B cell (primary cell): Measurements from ENCODE around the gene FNDC5. TPM values are rescaled to one million over a fixed set of nuclear protein-coding genes. Genes with fewer than 3 reads are reported as not detected.

Experiments
- ATAC-seq: fragments of 200-7000 bp; cut with Tn5 transposase; one replicate; pipeline ENCODE4 v1.10.0; 2021; ENCODE audit warnings: low read depth, mild to moderate bottlenecking, moderate number of reproducible peaks, moderate library complexity
- CTCF ChIA-PET: fragments of 350-600 bp; sonication (Branson Sonifier 250); formaldehyde crosslinking; loops from one replicate; lab custom pipeline; 2021; ENCODE audit warnings: antibody characterized with exemption, inconsistent platforms; lab: Charles Lee
- POLR2A ChIA-PET: fragments of 350-600 bp; sonication (Branson Sonifier 250); formaldehyde crosslinking; loops from one replicate; lab custom pipeline; 2021; ENCODE audit warnings: antibody characterized with exemption; lab: Charles Lee
- DNase-seq: peaks from one replicate; pipeline ENCODE4 v3.0.0; 2013
- H2AFZ ChIP-seq: 2 replicates; pipeline ENCODE4 v1.6.1; 2012; ENCODE audit warnings: mild to moderate bottlenecking, low read depth, low read length; ENCODE audit not compliant: insufficient read depth, poor library complexity, severe bottlenecking
- H3K27ac ChIP-seq, 2 donors: 1 replicate in 1 of 2; 2 replicates in 1 of 2; pipeline ENCODE4 v1.5.1; 2012 to 2013; ENCODE audit warnings: low read length in 2 of 2, mild to moderate bottlenecking in 2 of 2, moderate library complexity in 1 of 2
- H3K27me3 ChIP-seq, 4 experiments: fragments of 200-600 bp in 1 of 4; sonication (generic) in 1 of 4; replicated peaks in 1 of 4; 1 replicate in 2 of 4; 2 replicates in 2 of 4; pipeline versions ENCODE4 v1.6.1 to v1.7.0; 2013 to 2016; ENCODE audit warnings: low read length in 3 of 4, mild to moderate bottlenecking in 2 of 4, mixed read lengths in 1 of 4, moderate library complexity in 1 of 4; ENCODE audit not compliant: insufficient read depth in 4 of 4, control insufficient read depth in 3 of 4; ENCODE audit errors: control extremely low read depth in 1 of 4
- H3K36me3 ChIP-seq, 2 experiments: replicated peaks in 1 of 2; 1 replicate in 1 of 2; 2 replicates in 1 of 2; pipeline versions ENCODE4 v1.6.1 to v1.7.1; 2013; ENCODE audit warnings: low read length in 1 of 2; ENCODE audit not compliant: insufficient read depth in 2 of 2, control insufficient read depth in 1 of 2; ENCODE audit errors: control extremely low read depth in 1 of 2, extremely low read depth in 1 of 2
- H3K4me1 ChIP-seq, 2 donors: fragments of 200-600 bp in 1 of 2; sonication (generic) in 1 of 2; 1 replicate in 1 of 2; 2 replicates in 1 of 2; pipeline versions ENCODE4 v1.5.1 to v1.6.1; 2013 to 2017; ENCODE audit warnings: low read length in 2 of 2; ENCODE audit not compliant: control insufficient read depth in 2 of 2, insufficient read depth in 2 of 2
- H3K4me2 ChIP-seq: replicated peaks from 2 replicates; pipeline ENCODE3; 2012; ENCODE audit warnings: mild to moderate bottlenecking, low read depth, low read length; ENCODE audit not compliant: poor library complexity, severe bottlenecking
- H3K4me3 ChIP-seq, 5 experiments: fragments of 200-600 bp in 1 of 5; sonication (generic) in 1 of 5; 1 replicate in 3 of 5; 2 replicates in 2 of 5; pipeline versions ENCODE4 v1.5.1 to v1.7.0; 2011 to 2016; ENCODE audit warnings: low read length in 4 of 5, mild to moderate bottlenecking in 4 of 5, low read depth in 2 of 5, control low read depth in 1 of 5, moderate library complexity in 1 of 5; ENCODE audit not compliant: insufficient read depth in 1 of 5; ENCODE audit errors: control extremely low read depth in 1 of 5, extremely low read depth in 1 of 5
- H3K79me2 ChIP-seq: fragments of 200-600 bp; sonication (generic); one replicate; pipeline ENCODE4 v1.6.0; 2016; ENCODE audit warnings: low read length; ENCODE audit not compliant: control insufficient read depth, insufficient read depth
- H3K9ac ChIP-seq: fragments of 200-600 bp; sonication (generic); 2 replicates; pipeline ENCODE4 v1.6.1; 2017; ENCODE audit warnings: mild to moderate bottlenecking, low read length, moderate library complexity
- H3K9me3 ChIP-seq, 3 donors: one replicate each; pipeline versions ENCODE4 v1.6.1 to v1.7.1; 2013; ENCODE audit warnings: low read length in 2 of 3; ENCODE audit not compliant: control insufficient read depth in 2 of 3, insufficient read depth in 1 of 3; ENCODE audit errors: control extremely low read depth in 1 of 3
- H4K20me1 ChIP-seq: 2 replicates; pipeline ENCODE4 v1.6.0; 2012; ENCODE audit warnings: mild to moderate bottlenecking, low read length; ENCODE audit not compliant: insufficient read depth, control insufficient read depth, poor library complexity, severe bottlenecking
- H3K27ac Mint-ChIP-seq: one replicate; pipeline ENCODE4 v1.8.0; 2021; ENCODE audit warnings: mixed read lengths
- H3K27me3 Mint-ChIP-seq: one replicate; pipeline ENCODE4 v1.8.0; 2021; ENCODE audit warnings: mixed read lengths
- H3K4me1 Mint-ChIP-seq: one replicate; pipeline ENCODE4 v1.8.0; 2021; ENCODE audit warnings: mixed read lengths
- H3K4me3 Mint-ChIP-seq: one replicate; pipeline ENCODE4 v1.8.0; 2021; ENCODE audit warnings: mixed read lengths
- H3K9me3 Mint-ChIP-seq: one replicate; pipeline ENCODE4 v1.8.0; 2022; ENCODE audit warnings: mixed read lengths; ENCODE audit not compliant: insufficient read depth
- EZH2 ChIP-seq: IDR thresholded peaks from 2 replicates; pipeline ENCODE4 v1.6.1; 2012; ENCODE audit warnings: borderline replicate concordance, low read depth, mild to moderate bottlenecking, moderate library complexity, low read length; ENCODE audit not compliant: insufficient read depth, poor library complexity, severe bottlenecking
- WGBS: methylation state at CpG from one replicate; pipeline ENCODE4 v1.1.5; 2013; ENCODE audit warnings: missing lambda C conversion rate; ENCODE audit not compliant: insufficient coverage; 5-methylcytosine and 5-hydroxymethylcytosine counted together
- intact Hi-C: fragments of 100-400 bp; cut with micrococcal nuclease; formaldehyde crosslinking; loops from one replicate; pipeline ENCODE4 v1.10.0; 2022
- polyA plus RNA-seq: library from polyadenylated mRNA; depleted of rRNA; stranded (reverse); fragments of >200 nt; gene quantifications from 2 replicates; pipeline ENCODE4 v1.2.3, GENCODE V29; 2012
- total RNA-seq, 2 donors: library from RNA; stranded (reverse); fragments of 120-200 nt in 1 of 2; gene quantifications; 1 replicate in 1 of 2; 2 replicates in 1 of 2; pipeline versions ENCODE4 v1.2.3 to v1.2.4, GENCODE V29; 2013 to 2022
- TF ChIP-seq, protein P1 (sequence below): fragments of 200-600 bp; IDR thresholded peaks from one replicate; pipeline ENCODE4 v1.8.0; 2022; ENCODE audit warnings: antibody characterized with exemption, mild to moderate bottlenecking

The FNDC5 gene
- total and polyA plus RNA-seq, 2 donors (not counting 1 experiment from before 2014, with no cell fraction given): 0.76 to 2.1 TPM

DNA sequence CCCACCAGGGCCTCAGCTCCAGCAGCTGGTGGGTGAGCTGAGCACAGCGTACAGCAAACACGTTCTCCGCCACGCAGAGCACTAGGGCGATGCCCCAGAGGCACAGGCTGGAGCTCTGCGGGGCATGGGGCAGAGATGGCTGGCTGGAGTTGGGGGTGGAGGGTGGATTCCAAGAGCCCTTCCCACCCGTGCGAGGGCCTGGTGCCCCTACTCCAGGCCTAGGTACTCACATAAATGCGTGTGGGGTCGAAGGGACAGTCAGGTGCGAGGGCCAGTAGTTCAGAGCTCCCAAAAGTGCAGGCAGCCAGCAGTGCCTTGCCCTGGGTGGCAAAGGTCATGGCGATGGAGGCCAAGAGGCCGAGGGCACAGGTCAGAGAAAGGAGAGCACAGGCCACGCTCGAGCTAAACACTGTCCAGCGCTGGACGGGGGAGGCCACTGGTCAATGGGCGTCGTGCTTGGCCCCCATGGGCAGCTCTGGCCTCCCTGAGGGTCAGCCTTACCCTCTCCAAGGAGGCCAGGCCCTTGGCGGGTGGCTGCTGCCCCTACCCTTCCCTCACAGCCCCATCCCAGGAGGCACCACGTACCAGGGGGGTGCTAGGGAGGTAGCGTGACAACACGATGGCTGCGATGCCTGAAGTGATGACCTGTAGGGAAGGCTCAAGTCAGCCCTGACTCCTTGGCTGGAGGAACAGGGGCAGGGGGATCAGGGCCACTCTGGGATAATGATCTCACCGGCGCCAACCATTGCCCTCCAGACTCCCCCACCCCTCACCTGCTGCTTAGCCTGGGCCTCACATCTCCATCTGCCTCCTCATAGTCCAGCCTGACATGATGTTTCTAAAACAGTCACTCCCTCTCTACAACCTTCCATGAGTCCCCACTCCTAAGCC is 24.9 kb upstream of the FNDC5 start:
- intact Hi-C loops: no loop called here
- no peak overlapping the region for H3K27ac Mint-ChIP-seq
- ATAC-seq (no peak), DNase-seq (no peak)
- Histone ChIP-seq H3K79me2 (no peaks in the 10 kb centered on the region), H3K4me2 (no peak overlapping the region), H3K27ac (no peak overlapping the region), H4K20me1 (no peaks in the 10 kb centered on the region), H3K4me1 (peaks cover 17 to 27% of the 10 kb centered on the region in 2 donors), H3K9ac (no peak overlapping the region), H3K36me3 (no peaks in the 10 kb centered on the region), H2AFZ (no peak overlapping the region), H3K27me3 (peaks cover 0 to 67% (median 29%) of the 10 kb centered on the region in 4 experiments), H3K4me3 (no peak overlapping the region), H3K9me3 (peaks cover 0 to 15% (median 0%) of the 10 kb centered on the region in 3 donors)
- TF ChIP-seq EZH2: no peak
- TF ChIP-seq, protein P1, sequence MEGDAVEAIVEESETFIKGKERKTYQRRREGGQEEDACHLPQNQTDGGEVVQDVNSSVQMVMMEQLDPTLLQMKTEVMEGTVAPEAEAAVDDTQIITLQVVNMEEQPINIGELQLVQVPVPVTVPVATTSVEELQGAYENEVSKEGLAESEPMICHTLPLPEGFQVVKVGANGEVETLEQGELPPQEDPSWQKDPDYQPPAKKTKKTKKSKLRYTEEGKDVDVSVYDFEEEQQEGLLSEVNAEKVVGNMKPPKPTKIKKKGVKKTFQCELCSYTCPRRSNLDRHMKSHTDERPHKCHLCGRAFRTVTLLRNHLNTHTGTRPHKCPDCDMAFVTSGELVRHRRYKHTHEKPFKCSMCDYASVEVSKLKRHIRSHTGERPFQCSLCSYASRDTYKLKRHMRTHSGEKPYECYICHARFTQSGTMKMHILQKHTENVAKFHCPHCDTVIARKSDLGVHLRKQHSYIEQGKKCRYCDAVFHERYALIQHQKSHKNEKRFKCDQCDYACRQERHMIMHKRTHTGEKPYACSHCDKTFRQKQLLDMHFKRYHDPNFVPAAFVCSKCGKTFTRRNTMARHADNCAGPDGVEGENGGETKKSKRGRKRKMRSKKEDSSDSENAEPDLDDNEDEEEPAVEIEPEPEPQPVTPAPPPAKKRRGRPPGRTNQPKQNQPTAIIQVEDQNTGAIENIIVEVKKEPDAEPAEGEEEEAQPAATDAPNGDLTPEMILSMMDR: no peak
- WGBS: 95% methylated on average over 23 of the region's 26 CpGs
- POLR2A ChIA-PET: no interaction called here
- H3K4me3 Mint-ChIP-seq: peak overlapping the region; percentile 1
- CTCF ChIA-PET: interaction anchor here (0.6 to 4.2 kb wide), 2 partner anchors 20 to 71 kb away, joined by 3 to 14 read pairs; no protein-coding TSS in a partner anchor
- H3K4me1 Mint-ChIP-seq: peaks cover 17% of the 10 kb centered on the region
- peaks cover 54% of the 10 kb centered on the region for H3K27me3 Mint-ChIP-seq
- H3K9me3 Mint-ChIP-seq: no peaks in the 10 kb centered on the region

DNA sequence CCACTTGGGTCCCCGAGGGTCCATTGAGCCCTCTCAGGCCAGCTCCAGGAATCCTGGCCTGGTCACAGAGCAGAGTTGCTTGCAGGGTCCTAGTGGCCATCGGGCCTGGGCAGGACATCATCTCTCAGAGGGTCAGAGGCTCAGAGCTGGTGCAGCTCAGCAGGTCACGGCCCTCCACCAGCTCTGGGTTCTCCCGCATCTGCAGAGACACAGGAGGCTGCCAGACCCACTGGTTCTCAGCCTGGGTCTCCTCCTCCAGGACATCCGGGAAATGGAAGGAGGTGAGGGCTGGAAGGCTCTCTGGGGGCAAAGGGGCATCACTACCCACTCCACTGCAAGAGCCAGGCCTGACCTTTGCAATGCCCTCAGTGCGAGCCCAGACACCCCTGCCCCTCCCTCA is 24.0 kb upstream of the FNDC5 start:
- TF ChIP-seq, protein P1: no peak
- no peak for TF ChIP-seq EZH2
- Histone ChIP-seq H3K36me3 (no peaks in the 10 kb centered on the region), H3K9ac (no peak overlapping the region), H3K27ac (no peak overlapping the region), H3K4me2 (no peak overlapping the region), H2AFZ (no peak overlapping the region), H3K79me2 (no peaks in the 10 kb centered on the region), H3K9me3 (peaks cover 0 to 9% (median 0%) of the 10 kb centered on the region in 3 donors), H3K27me3 (peaks cover 0 to 67% (median 29%) of the 10 kb centered on the region in 4 experiments), H4K20me1 (no peaks in the 10 kb centered on the region), H3K4me1 (peaks cover 16 to 24% of the 10 kb centered on the region in 2 donors), H3K4me3 (no peak overlapping the region)
- Mint-ChIP-seq H3K27me3 (peaks cover 60% of the 10 kb centered on the region), H3K4me3 (no peak overlapping the region), H3K4me1 (peaks cover 16% of the 10 kb centered on the region), H3K9me3 (no peaks in the 10 kb centered on the region), H3K27ac (no peak overlapping the region)
- 93% methylated on average over 4 of the region's 6 CpGs for WGBS
- POLR2A ChIA-PET: no interaction called here
- CTCF ChIA-PET: interaction anchor here (4.2 kb wide), 1 partner anchor 19 kb away, joined by 14 read pairs; no protein-coding TSS in a partner anchor
- ATAC-seq (no peak), DNase-seq (peak; percentile 11)
- intact Hi-C loops: no loop called here
